K562 (cell line): ENCODE measurements around the gene ILF2. TPM values are rescaled to one million over a fixed set of nuclear protein-coding genes. Genes with fewer than 3 reads are reported as not detected.
A peak's percentile ranks its signal among the peaks of the same experiment; 100 is the strongest.

Experiments used
- ATAC-seq: fragments of 200-7000 bp; cut with Tn5 transposase; 3 replicates; pipeline ENCODE4 v1.9.1; 2020; ENCODE audit warnings: moderate library complexity
- BruUV-seq: library from RNA; stranded (reverse); fragments of 400-500 nt; replicated peaks from 2 replicates; lab custom pipeline; 2021; lab: Mats Ljungman, UMichigan
- CTCF ChIA-PET: fragments of 300-600 bp; formaldehyde crosslinking; extraction: SDS; loops from one replicate; lab custom pipeline; 2021; ENCODE audit warnings: low intra/inter-chr PET ratio; lab: Yijun Ruan, JAX
- POLR2A ChIA-PET: fragments of 300-600, 350-650 bp; sonication (Branson Sonifier 250); formaldehyde crosslinking; extraction: SDS; loops from one replicate; lab custom pipeline; 2021; ENCODE audit warnings: antibody characterized with exemption, inconsistent platforms; lab: Yijun Ruan, JAX
- DNase-seq, 4 experiments: peaks; one replicate each; pipeline versions ENCODE4 v3.0.0 to v3.0.0-alpha.2; 2011 to 2018; ENCODE audit warnings: low spot score in 3 of 4, mixed read lengths in 3 of 4; ENCODE audit errors: extremely low read depth in 1 of 4
- FAIRE-seq: peaks from 2 replicates; lab custom pipeline; 2011; peaks lifted over from hg19 to GRCh38; lab: Jason Lieb, UNC
- H2AFZ ChIP-seq: 2 replicates; pipeline ENCODE4 v1.6.0; 2011; ENCODE audit warnings: low read depth, low read length, control low read depth, inconsistent platforms
- H3K27ac ChIP-seq: fragments of 200-600 bp; 3 replicates; pipeline ENCODE4 v1.8.0; 2011; ENCODE audit warnings: low read depth, mild to moderate bottlenecking, control low read depth, inconsistent platforms, low read length, moderate library complexity, mixed read lengths; ENCODE audit errors: extremely low read depth
- H3K27me3 ChIP-seq, 2 experiments: fragments of 300-600 bp in 1 of 2; 2 replicates in 1 of 2; 3 replicates in 1 of 2; pipeline versions ENCODE4 v1.6.0 to v1.8.0; 2011; ENCODE audit warnings: inconsistent platforms in 2 of 2, low read length in 2 of 2, mild to moderate bottlenecking in 1 of 2, mixed read lengths in 1 of 2, moderate library complexity in 1 of 2; ENCODE audit not compliant: control insufficient read depth in 2 of 2, insufficient read depth in 2 of 2
- H3K36me3 ChIP-seq: fragments of 300-600 bp; 3 replicates; pipeline ENCODE4 v1.8.0; 2011; ENCODE audit warnings: mild to moderate bottlenecking, low read length, inconsistent platforms; ENCODE audit not compliant: control insufficient read depth, insufficient read depth
- H3K4me1 ChIP-seq, 2 experiments: fragments of 200-600 bp in 1 of 2; replicated peaks in 1 of 2; 2 replicates in 1 of 2; 3 replicates in 1 of 2; pipeline versions ENCODE4 v1.5.1 to v1.8.0; 2011; ENCODE audit warnings: inconsistent platforms in 2 of 2, low read length in 2 of 2, mild to moderate bottlenecking in 1 of 2, mixed read lengths in 1 of 2, moderate library complexity in 1 of 2; ENCODE audit not compliant: control insufficient read depth in 2 of 2, insufficient read depth in 2 of 2
- H3K4me2 ChIP-seq: 2 replicates; pipeline ENCODE4 v1.6.1; 2011; ENCODE audit warnings: low read length, control low read depth, inconsistent platforms, mixed read lengths; ENCODE audit not compliant: insufficient read depth
- H3K4me3 ChIP-seq: fragments of 200-600 bp; sonication (generic), shearing (Covaris generic); 2 replicates; pipeline ENCODE4 v1.5.1; 2016; ENCODE audit warnings: control low read depth, inconsistent platforms
- H3K79me2 ChIP-seq: fragments of 200-600 bp; 3 replicates; pipeline ENCODE4 v1.8.0; 2011; ENCODE audit warnings: low read length, inconsistent platforms; ENCODE audit not compliant: control insufficient read depth, insufficient read depth
- H3K9ac ChIP-seq, 2 experiments: 2 replicates each; pipeline versions ENCODE4 v1.6.0 to v1.6.1; 2011; ENCODE audit warnings: low read depth in 2 of 2, low read length in 2 of 2, control low read depth in 1 of 2, inconsistent platforms in 1 of 2, mild to moderate bottlenecking in 1 of 2, mixed read lengths in 1 of 2; ENCODE audit not compliant: insufficient read depth in 1 of 2
- H3K9me1 ChIP-seq: one replicate; pipeline ENCODE4 v1.6.0; 2011; ENCODE audit warnings: inconsistent platforms, mild to moderate bottlenecking, low read length, moderate library complexity; ENCODE audit not compliant: control insufficient read depth, insufficient read depth
- H3K9me3 ChIP-seq: replicated peaks from 2 replicates; pipeline ENCODE4 v1.5.1; 2011; ENCODE audit warnings: low read depth, low read length, inconsistent platforms; ENCODE audit not compliant: control insufficient read depth, insufficient read depth
- H4K20me1 ChIP-seq: replicated peaks from 2 replicates; pipeline ENCODE4 v1.6.1; 2011; ENCODE audit warnings: low read length, inconsistent platforms, mixed read lengths; ENCODE audit not compliant: control insufficient read depth, insufficient read depth
- CREBBP ChIP-seq: IDR thresholded peaks from one replicate; pipeline ENCODE4 v1.6.1; 2012; ENCODE audit warnings: low read depth, mild to moderate bottlenecking, control low read depth, inconsistent platforms, low read length
- JUND ChIP-seq, 2 experiments: IDR thresholded peaks; 2 replicates in 1 of 2; 3 replicates in 1 of 2; pipeline ENCODE4 v1.6.1; 2011; ENCODE audit warnings: borderline replicate concordance in 2 of 2, low read depth in 2 of 2, low read length in 2 of 2, improper control_type of control experiment in 1 of 2, missing biosample characterization in 1 of 2, missing genetic modification characterization in 1 of 2, missing genetic modification reagents in 1 of 2
- MAFK ChIP-seq: IDR thresholded peaks from 2 replicates; pipeline ENCODE4 v1.6.1; 2011; ENCODE audit warnings: low read length, improper control_type of control experiment
- MYBL2 ChIP-seq, 2 experiments: fragments of 450-650 bp in 1 of 2; sonication (generic) in 1 of 2; formaldehyde crosslinking in 1 of 2; IDR thresholded peaks; 2 replicates each; pipeline versions ENCODE4 v1.6.1 to v1.8.1; 2017 to 2022; ENCODE audit warnings: borderline replicate concordance in 1 of 2, inconsistent platforms in 1 of 2, low read depth in 1 of 2, mild to moderate bottlenecking in 1 of 2, missing genetic modification reagents in 1 of 2, moderate library complexity in 1 of 2
- PCBP1 ChIP-seq: fragments of 200-400 bp; formaldehyde crosslinking; IDR thresholded peaks from 2 replicates; pipeline ENCODE4 v1.6.1; 2018; ENCODE audit warnings: mild to moderate bottlenecking, low read depth, low read length; ENCODE audit not compliant: poor library complexity, severe bottlenecking
- PHF20 ChIP-seq: fragments of 450-650 bp; IDR thresholded peaks from 2 replicates; pipeline ENCODE4 v1.6.1; 2018; ENCODE audit not compliant: partially characterized antibody
- PHF21A ChIP-seq: fragments of 450-650 bp; IDR thresholded peaks from 2 replicates; pipeline ENCODE4 v1.6.1; 2017; ENCODE audit warnings: low read depth, borderline replicate concordance
- PHTF2 ChIP-seq: fragments of 250-450 bp; sonication (Bioruptor Pico); IDR thresholded peaks from 2 replicates; pipeline ENCODE4 v1.5.0; 2021; ENCODE audit warnings: mild to moderate bottlenecking
- ZBTB2 ChIP-seq: fragments of 450-650 bp; IDR thresholded peaks from 2 replicates; pipeline ENCODE4 v1.6.1; 2016; ENCODE audit warnings: antibody characterized with exemption
- ZNF24 ChIP-seq: fragments of 450-650 bp; IDR thresholded peaks from 2 replicates; pipeline ENCODE4 v1.6.1; 2016
- ZNF75A ChIP-seq: fragments of 450-650 bp; formaldehyde crosslinking; IDR thresholded peaks from 2 replicates; pipeline ENCODE4 v1.4.0; 2020; ENCODE audit warnings: mild to moderate bottlenecking
- WGBS: fragments of 100-300 bp; shearing (Covaris generic); methylation state at CpG from one replicate; pipeline ENCODE4 v1.1.6; 2016; ENCODE audit warnings: low coverage, mixed read lengths; ENCODE audit not compliant: insufficient coverage; ENCODE audit errors: missing lambda C conversion rate; 5-methylcytosine and 5-hydroxymethylcytosine counted together
- in situ Hi-C: fragments of 300-500 bp; cut with MboI; formaldehyde crosslinking; loops from 4 replicates; pipeline ENCODE4 v1.15.0; 2018; ENCODE audit warnings: inconsistent platforms, mixed read lengths
- intact Hi-C: fragments of 100-400 bp; cut with micrococcal nuclease; formaldehyde crosslinking; loops from 2 replicates; pipeline ENCODE4 v1.14.2; 2022
- polyA plus RNA-seq, 8 experiments: library from polyadenylated mRNA; depleted of rRNA in 4 of 8; stranded (reverse) in 5 of 8; unstranded in 3 of 8; fragments of >200 nt; fragmentation: Nextera tagmentation in 2 of 8; fragmentation: Illumina TruSeq in 1 of 8; extraction: Ambion mirVana in 2 of 8; extraction: Trizol in 1 of 8; gene quantifications; 2 replicates each; pipeline versions ENCODE4 v1.2.1 to v1.2.3, GENCODE V29; 2011 to 2014; ENCODE audit warnings: inconsistent platforms in 1 of 8, missing spikeins in 1 of 8
- total RNA-seq, 7 experiments: library from RNA; depleted of rRNA in 6 of 7; stranded (reverse); fragments of >200 nt in 6 of 7; fragmentation: Illumina TruSeq in 2 of 7; extraction: Trizol in 2 of 7; gene quantifications; 2 replicates each; pipeline versions ENCODE4 v1.2.1 to v1.2.3, GENCODE V29; 2011 to 2021; ENCODE audit warnings: low replicate concordance in 1 of 7
- TF ChIP-seq, protein P1 (sequence below), 2 experiments: fragments of 450-650 bp in 1 of 2; sonication (generic) in 1 of 2; formaldehyde crosslinking in 1 of 2; IDR thresholded peaks in 1 of 2; conservative IDR thresholded peaks in 1 of 2; 2 replicates each; pipeline versions ENCODE4 v1.6.1 to v1.8.1; 2016 to 2023; ENCODE audit warnings: mild to moderate bottlenecking in 2 of 2, moderate library complexity in 2 of 2, inconsistent platforms in 1 of 2, missing genetic modification reagents in 1 of 2
- TF ChIP-seq, protein P2 (sequence below): fragments of 450-650 bp; formaldehyde crosslinking; IDR thresholded peaks from 2 replicates; pipeline ENCODE4 v1.4.0; 2020; ENCODE audit warnings: mild to moderate bottlenecking, mixed read lengths

The ILF2 gene
- total and polyA plus RNA-seq, 9 of the 15 experiments (the other 6 are each of a cell fraction or from before 2014, with no cell fraction given) = 282 to 726 (median 474) TPM

GRCh38 chr1:153683854-153684253 lies 13.1 kb upstream of the ILF2 start:
- in situ Hi-C loops = no loop called here
- Histone ChIP-seq H3K27ac (no peak overlapping the region), H3K4me3 (no peak overlapping the region), H3K4me1 (peaks cover 3 to 28% of the 10 kb centered on the region in 2 experiments; a peak in 4 of 5 replicates), H3K9ac (no peak overlapping the region), H3K79me2 (no peaks in the 10 kb centered on the region), H3K27me3 (peaks cover 25 to 49% of the 10 kb centered on the region in 2 experiments; a peak in 4 of 5 replicates), H4K20me1 (no peaks in the 10 kb centered on the region), H3K9me1 (peaks cover 3% of the 10 kb centered on the region), H3K36me3 (no peaks in the 10 kb centered on the region), H3K9me3 (no peaks in the 10 kb centered on the region), H3K4me2 (no peak overlapping the region), H2AFZ (no peak overlapping the region)
- ATAC-seq (no peak), FAIRE-seq (no peak), DNase-seq (peak in 1 of 4 experiments; percentile 34)
- intact Hi-C loops = no loop called here
- 10% methylated on average over 4 of the region's 5 CpGs for WGBS
- ChIA-PET CTCF (no interaction called here), POLR2A (interaction anchor here (0.6 kb wide), 1 partner anchor 12 kb away, joined by 3 read pairs; no protein-coding TSS in a partner anchor)
- no TSS peak for BruUV-seq
- TF ChIP-seq CREBBP (no peak), ZBTB2 (no peak), MAFK (no peak), ZNF24 (0 out of 2 replicates have a peak, but pooled peaks have one; percentile 35), JUND (IDR thresholded peaks at IDR 0.05; ENCODE audit: borderline replicate concordance, low read depth, low read length) (peak; percentile 53; the same call in 1 of the 2 replicates), JUND (tag; IDR thresholded peaks at IDR 0.05; ENCODE audit: borderline replicate concordance, low read depth, low read length) (peak; percentile 63; the same call in 1 of the 3 replicates), PCBP1 (no peak), PHF21A (no peak), MYBL2 (IDR thresholded peaks at IDR 0.05; ENCODE audit: low read depth) (no peak), MYBL2 (CRISPR knock-in tag; IDR thresholded peaks at IDR 0.05; ENCODE audit: borderline replicate concordance) (no peak), PHTF2 (no peak), ZNF75A (CRISPR knock-in tag) (no peak), PHF20 (no peak)
- TF ChIP-seq, protein P1, sequence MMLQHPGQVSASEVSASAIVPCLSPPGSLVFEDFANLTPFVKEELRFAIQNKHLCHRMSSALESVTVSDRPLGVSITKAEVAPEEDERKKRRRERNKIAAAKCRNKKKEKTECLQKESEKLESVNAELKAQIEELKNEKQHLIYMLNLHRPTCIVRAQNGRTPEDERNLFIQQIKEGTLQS (IDR thresholded peaks at IDR 0.05) = peak; percentile 73
- TF ChIP-seq, protein P1 (CRISPR knock-in tag; conservative IDR thresholded peaks at IDR 0.05) = no peak
- TF ChIP-seq, protein P2, sequence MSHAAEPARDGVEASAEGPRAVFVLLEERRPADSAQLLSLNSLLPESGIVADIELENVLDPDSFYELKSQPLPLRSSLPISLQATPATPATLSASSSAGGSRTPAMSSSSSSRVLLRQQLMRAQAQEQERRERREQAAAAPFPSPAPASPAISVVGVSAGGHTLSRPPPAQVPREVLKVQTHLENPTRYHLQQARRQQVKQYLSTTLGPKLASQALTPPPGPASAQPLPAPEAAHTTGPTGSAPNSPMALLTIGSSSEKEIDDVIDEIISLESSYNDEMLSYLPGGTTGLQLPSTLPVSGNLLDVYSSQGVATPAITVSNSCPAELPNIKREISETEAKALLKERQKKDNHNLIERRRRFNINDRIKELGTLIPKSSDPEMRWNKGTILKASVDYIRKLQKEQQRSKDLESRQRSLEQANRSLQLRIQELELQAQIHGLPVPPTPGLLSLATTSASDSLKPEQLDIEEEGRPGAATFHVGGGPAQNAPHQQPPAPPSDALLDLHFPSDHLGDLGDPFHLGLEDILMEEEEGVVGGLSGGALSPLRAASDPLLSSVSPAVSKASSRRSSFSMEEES (CRISPR knock-in tag) = no peak
